ENCODE data around the gene SDHAF3.

Gene SDHAF3

GRCh38 chr7:97094284-97094930 is 23.1 kb upstream of the SDHAF3 start:
- Histone ChIP-seq H4K20me1 (ENCODE audit: low read depth, low read length) (no peaks in the 10 kb centered on the region), H3F3A (ENCODE audit: insufficient read depth) (no peaks in the 10 kb centered on the region), H3K9ac (ENCODE audit: low read length) (no peak overlapping the region), H3K27me3 (ENCODE audit: low read length) (0 out of 2 replicates have a peak, but pooled peaks cover 2% of the 10 kb centered on the region), H3K4me3 (ENCODE audit: insufficient read depth, low read length, poor library complexity, severe bottlenecking) (no peak overlapping the region), H3K27ac (ENCODE audit: low read depth, low read length) (no peak overlapping the region), H3K4me2 (ENCODE audit: low read depth, low read length, poor library complexity, severe bottlenecking) (no peak overlapping the region), H3K36me3 (ENCODE audit: low read length) (no peaks in the 10 kb centered on the region), H3K9me3 (ENCODE audit: insufficient read depth, low read length) (no peaks in the 10 kb centered on the region), H2AFZ (ENCODE audit: low read depth, low read length, severe bottlenecking) (no peak overlapping the region), H3K79me2 (ENCODE audit: insufficient read depth, low read length) (no peaks in the 10 kb centered on the region), H3K9me2 (replicated peaks; ENCODE audit: insufficient read depth, low read length) (no peaks in the 10 kb centered on the region)
- TF ChIP-seq EZH2phosphoT487 (conservative IDR thresholded peaks at IDR 0.05; ENCODE audit: low read length) (no peak), CTCF (IDR thresholded peaks at IDR 0.05; ENCODE audit: insufficient read depth, low read length, poor library complexity, severe bottlenecking) (no peak)

GRCh38 chr7:97096037-97096436 is 21.5 kb upstream of the SDHAF3 start:
- Histone ChIP-seq H4K20me1 (ENCODE audit: low read depth, low read length) (no peaks in the 10 kb centered on the region), H3K79me2 (ENCODE audit: insufficient read depth, low read length) (no peaks in the 10 kb centered on the region), H3F3A (ENCODE audit: insufficient read depth) (no peaks in the 10 kb centered on the region), H3K4me2 (ENCODE audit: low read depth, low read length, poor library complexity, severe bottlenecking) (no peak overlapping the region), H3K36me3 (ENCODE audit: low read length) (no peaks in the 10 kb centered on the region), H3K9ac (ENCODE audit: low read length) (no peak overlapping the region), H2AFZ (ENCODE audit: low read depth, low read length, severe bottlenecking) (no peak overlapping the region), H3K9me3 (ENCODE audit: insufficient read depth, low read length) (no peaks in the 10 kb centered on the region), H3K27ac (ENCODE audit: low read depth, low read length) (no peak overlapping the region), H3K9me2 (replicated peaks; ENCODE audit: insufficient read depth, low read length) (no peaks in the 10 kb centered on the region), H3K4me3 (ENCODE audit: insufficient read depth, low read length, poor library complexity, severe bottlenecking) (no peak overlapping the region), H3K27me3 (ENCODE audit: low read length) (0 out of 2 replicates have a peak, but pooled peaks cover 2% of the 10 kb centered on the region)
- TF ChIP-seq EZH2phosphoT487 (conservative IDR thresholded peaks at IDR 0.05; ENCODE audit: low read length) (no peak), CTCF (IDR thresholded peaks at IDR 0.05; ENCODE audit: insufficient read depth, low read length, poor library complexity, severe bottlenecking) (no peak)

GRCh38 chr7:97096661-97097060 is 20.8 kb upstream of the SDHAF3 start:
- H3K4me3 ChIP-seq (ENCODE audit: insufficient read depth, low read length, poor library complexity, severe bottlenecking) = no peak overlapping the region
- H3K9ac ChIP-seq (ENCODE audit: low read length) = no peak overlapping the region
- no peaks in the 10 kb centered on the region for H3K9me3 ChIP-seq (ENCODE audit: insufficient read depth, low read length)
- H3K36me3 ChIP-seq (ENCODE audit: low read length) = no peaks in the 10 kb centered on the region
- 0 out of 2 replicates have a peak, but pooled peaks cover 2% of the 10 kb centered on the region for H3K27me3 ChIP-seq (ENCODE audit: low read length)
- H3K79me2 ChIP-seq (ENCODE audit: insufficient read depth, low read length) = no peaks in the 10 kb centered on the region
- no peaks in the 10 kb centered on the region for H4K20me1 ChIP-seq (ENCODE audit: low read depth, low read length)
- H3K27ac ChIP-seq (ENCODE audit: low read depth, low read length) = no peak overlapping the region
- no peak for TF ChIP-seq EZH2phosphoT487 (conservative IDR thresholded peaks at IDR 0.05; ENCODE audit: low read length)
- TF ChIP-seq CTCF (IDR thresholded peaks at IDR 0.05; ENCODE audit: insufficient read depth, low read length, poor library complexity, severe bottlenecking) = no peak
- no peaks in the 10 kb centered on the region for H3K9me2 ChIP-seq (replicated peaks; ENCODE audit: insufficient read depth, low read length)
- no peak overlapping the region for H3K4me2 ChIP-seq (ENCODE audit: low read depth, low read length, poor library complexity, severe bottlenecking)
- no peak overlapping the region for H2AFZ ChIP-seq (ENCODE audit: low read depth, low read length, severe bottlenecking)
- H3F3A ChIP-seq (ENCODE audit: insufficient read depth) = no peaks in the 10 kb centered on the region
